ENCODE results near the gene ZNRF1.
"Not testable (repeated sequence)": the region's sequence is repeated elsewhere in the genome, so short reads cannot be mapped to it uniquely, and the experiment has no call there.

ZNRF1 gene

GRCh38 chr16:74998481-74999218 lies at the start of gene ZNRF1:
TSS of gene ZNRF1 (plus strand) at chr16:74999024. CDS start at chr16:74999672, 648 bp downstream.
- DNase-seq: peak; percentile 86 to 88

- DNase-seq: no peak
Measured at GRCh38 chr16:74949309-74949708, 49.5 kb upstream of the ZNRF1 start.

- no peak for DNase-seq
Measured at GRCh38 chr16:74950511-74950910, 48.3 kb upstream of the ZNRF1 start.

GRCh38 chr16:74951206-74951605 lies 47.6 kb upstream of the ZNRF1 start:
- no peak for DNase-seq

GRCh38 chr16:74951681-74952080 lies 47.1 kb upstream of the ZNRF1 start:
- no peak for DNase-seq

- DNase-seq: no peak
Measured at GRCh38 chr16:74954763-74955162, 44.1 kb upstream of the ZNRF1 start.

- no peak for DNase-seq
Measured at GRCh38 chr16:74973304-74973703, 25.5 kb upstream of the ZNRF1 start.

GRCh38 chr16:74975591-74975990 lies 23.2 kb upstream of the ZNRF1 start:
- DNase-seq: no peak

GRCh38 chr16:74982256-74982655 lies 16.6 kb upstream of the ZNRF1 start:
- no peak for DNase-seq

- no peak for DNase-seq
Measured at GRCh38 chr16:74984194-74984528, 14.7 kb upstream of the ZNRF1 start.

GRCh38 chr16:74984529-74985296 lies 14.1 kb upstream of the ZNRF1 start, which contains the start of gene WDR59:
TSS of gene WDR59 (minus strand) at chr16:74985123. CDS start at chr16:74985017, 106 bp downstream.
- DNase-seq: peak; percentile 98 to 99

GRCh38 chr16:74987027-74987681 lies 11.7 kb upstream of the ZNRF1 start:
- no peak for DNase-seq

GRCh38 chr16:74989864-74990263 lies 9.0 kb upstream of the ZNRF1 start:
- not testable (repeated sequence) for DNase-seq

GRCh38 chr16:74990832-74991231 lies 8.0 kb upstream of the ZNRF1 start:
- no peak for DNase-seq

GRCh38 chr16:74991268-74991592 lies 7.6 kb upstream of the ZNRF1 start:
- DNase-seq: no peak

GRCh38 chr16:74991593-74992403 lies 7.0 kb upstream of the ZNRF1 start:
- DNase-seq: no peak

- no peak for DNase-seq
Measured at GRCh38 chr16:74995986-74996385, 2.8 kb upstream of the ZNRF1 start.

- DNase-seq: no peak
Measured at GRCh38 chr16:74997042-74997491, 1.8 kb upstream of the ZNRF1 start.

- peak; percentile 28 to 34 for DNase-seq
Measured at GRCh38 chr16:74999219-74999608, 390 bp downstream of the ZNRF1 start.

- DNase-seq: peak; percentile 54 to 67
Measured at GRCh38 chr16:74999609-75000480, 1.0 kb downstream of the ZNRF1 start.

GRCh38 chr16:75000481-75001081 lies 1.8 kb downstream of the ZNRF1 start:
- no peak for DNase-seq
